ENCODE measurements around the gene MEI1. TPM values are rescaled to one million over a fixed set of nuclear protein-coding genes. Genes with fewer than 3 reads are reported as not detected.

The MEI1 gene
- total RNA-seq, 4 donors from 2014 or later: 0.16 to 13.6 (median 6.3) TPM

DNA sequence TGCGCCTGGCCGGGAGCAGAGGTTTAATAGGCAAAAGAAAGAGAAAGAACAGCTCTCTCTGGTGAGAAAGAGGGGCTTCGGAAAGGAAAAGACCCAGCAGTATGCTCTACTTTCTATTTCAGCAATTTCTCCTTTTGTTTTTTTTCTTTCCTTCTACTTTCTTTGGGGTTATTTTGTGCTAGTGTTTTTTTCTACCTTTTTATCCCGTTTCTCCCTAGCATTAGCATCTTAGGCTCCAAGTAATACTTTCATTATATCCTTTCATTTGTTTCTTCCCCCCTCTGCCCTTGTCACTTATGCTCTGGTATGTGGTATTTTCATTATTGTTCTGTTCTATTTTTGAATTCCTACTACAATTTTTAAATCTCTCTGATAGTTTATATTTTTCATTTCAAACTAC lies 15.1 kb upstream of the MEI1 start:
- TF ChIP-seq, protein P1, sequence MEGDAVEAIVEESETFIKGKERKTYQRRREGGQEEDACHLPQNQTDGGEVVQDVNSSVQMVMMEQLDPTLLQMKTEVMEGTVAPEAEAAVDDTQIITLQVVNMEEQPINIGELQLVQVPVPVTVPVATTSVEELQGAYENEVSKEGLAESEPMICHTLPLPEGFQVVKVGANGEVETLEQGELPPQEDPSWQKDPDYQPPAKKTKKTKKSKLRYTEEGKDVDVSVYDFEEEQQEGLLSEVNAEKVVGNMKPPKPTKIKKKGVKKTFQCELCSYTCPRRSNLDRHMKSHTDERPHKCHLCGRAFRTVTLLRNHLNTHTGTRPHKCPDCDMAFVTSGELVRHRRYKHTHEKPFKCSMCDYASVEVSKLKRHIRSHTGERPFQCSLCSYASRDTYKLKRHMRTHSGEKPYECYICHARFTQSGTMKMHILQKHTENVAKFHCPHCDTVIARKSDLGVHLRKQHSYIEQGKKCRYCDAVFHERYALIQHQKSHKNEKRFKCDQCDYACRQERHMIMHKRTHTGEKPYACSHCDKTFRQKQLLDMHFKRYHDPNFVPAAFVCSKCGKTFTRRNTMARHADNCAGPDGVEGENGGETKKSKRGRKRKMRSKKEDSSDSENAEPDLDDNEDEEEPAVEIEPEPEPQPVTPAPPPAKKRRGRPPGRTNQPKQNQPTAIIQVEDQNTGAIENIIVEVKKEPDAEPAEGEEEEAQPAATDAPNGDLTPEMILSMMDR (IDR thresholded peaks at IDR 0.05; ENCODE audit: low read depth): no peak

DNA sequence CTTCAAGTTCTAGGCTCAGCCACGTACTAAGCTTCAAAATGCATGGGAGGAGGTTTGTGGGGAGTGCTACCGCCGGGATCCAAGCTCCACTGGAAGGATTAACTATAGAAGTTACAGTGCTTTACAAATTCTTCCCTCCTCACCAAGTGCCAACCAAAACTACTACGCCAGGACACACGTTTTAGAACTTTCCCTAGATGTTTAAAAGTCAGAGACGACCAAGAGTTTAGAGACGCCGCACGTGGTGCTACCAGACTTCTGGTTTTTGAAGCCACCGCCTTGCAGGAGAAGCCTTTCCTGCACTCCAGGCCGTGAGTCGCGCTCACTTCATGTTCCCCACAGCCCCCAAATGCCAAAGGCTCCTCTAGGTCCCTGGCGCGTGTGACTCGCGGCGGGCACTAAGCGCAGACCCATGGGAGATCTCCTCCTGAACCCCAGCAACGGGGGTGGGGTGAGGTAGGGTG lies 11.4 kb upstream of the MEI1 start:
- TF ChIP-seq, protein P1 (IDR thresholded peaks at IDR 0.05; ENCODE audit: low read depth): no peak

DNA sequence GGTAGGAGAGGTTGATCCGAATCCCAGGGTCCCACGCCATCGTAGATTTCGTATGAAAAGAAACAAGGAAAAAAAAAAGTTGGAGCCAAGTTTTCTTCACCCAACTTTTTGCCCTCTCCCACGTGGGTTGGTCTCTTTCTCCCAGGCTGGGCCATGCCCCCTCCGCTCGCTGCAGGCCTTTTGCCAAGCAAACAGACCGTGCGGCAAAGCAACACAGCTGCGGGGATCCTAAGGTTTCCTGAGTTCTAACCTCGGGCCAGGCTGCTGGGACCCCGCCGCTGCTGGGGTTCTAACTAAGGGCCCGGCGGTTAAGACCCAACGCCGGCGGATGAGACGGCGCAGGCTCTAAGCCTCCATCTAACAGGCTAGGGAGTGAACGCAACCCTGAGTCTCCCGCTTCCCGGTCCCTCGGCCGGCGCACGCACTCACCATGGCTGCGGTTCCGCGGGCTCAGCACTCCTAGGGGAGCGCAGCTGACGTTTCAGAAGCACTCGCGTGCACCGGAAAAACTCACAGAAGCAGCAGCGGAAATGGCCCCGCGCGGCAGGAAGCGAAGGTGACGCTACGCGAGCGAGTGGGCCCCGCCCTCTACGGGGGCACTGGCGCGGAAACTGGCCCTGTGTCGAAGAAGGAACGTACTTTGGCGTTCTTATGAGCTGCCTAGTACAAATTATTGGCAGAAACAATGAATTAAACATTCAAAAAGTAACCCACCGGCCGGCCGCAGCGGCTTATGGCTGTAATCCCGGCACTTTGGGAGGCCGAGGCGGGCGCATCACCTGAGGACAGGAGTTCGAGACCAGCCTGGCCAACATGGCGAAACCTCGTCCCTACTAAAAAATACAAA lies 10.7 kb upstream of the MEI1 start, which contains the start of gene SNU13:
TSS of gene SNU13 (minus strand) at position 503 of the 847 bp plus-strand sequence. CDS start at position 432, 71 bp downstream.
- TF ChIP-seq, protein P1 (IDR thresholded peaks at IDR 0.05; ENCODE audit: low read depth): no peak

DNA sequence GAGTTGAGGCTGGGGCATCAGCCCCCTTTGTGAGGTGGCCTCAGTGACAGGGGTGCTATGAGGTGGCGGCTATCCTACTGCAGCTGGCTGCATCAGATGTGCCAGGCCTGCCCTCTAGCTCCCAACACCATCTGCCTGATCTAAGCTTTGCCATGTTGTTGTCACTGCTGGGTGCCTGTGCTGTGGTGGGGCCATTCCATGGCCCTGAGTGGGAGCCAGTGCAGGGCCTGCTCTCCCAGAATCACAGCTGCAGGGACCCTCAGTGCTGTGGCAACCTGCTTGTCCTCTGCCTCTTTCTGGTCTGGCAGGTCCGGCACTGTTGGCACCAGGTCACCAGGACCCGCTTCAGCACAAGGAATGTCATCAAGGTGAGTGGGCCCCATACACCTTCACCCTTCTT lies 8.8 kb upstream of the MEI1 start:
- TF ChIP-seq, protein P1 (IDR thresholded peaks at IDR 0.05; ENCODE audit: low read depth): no peak

DNA sequence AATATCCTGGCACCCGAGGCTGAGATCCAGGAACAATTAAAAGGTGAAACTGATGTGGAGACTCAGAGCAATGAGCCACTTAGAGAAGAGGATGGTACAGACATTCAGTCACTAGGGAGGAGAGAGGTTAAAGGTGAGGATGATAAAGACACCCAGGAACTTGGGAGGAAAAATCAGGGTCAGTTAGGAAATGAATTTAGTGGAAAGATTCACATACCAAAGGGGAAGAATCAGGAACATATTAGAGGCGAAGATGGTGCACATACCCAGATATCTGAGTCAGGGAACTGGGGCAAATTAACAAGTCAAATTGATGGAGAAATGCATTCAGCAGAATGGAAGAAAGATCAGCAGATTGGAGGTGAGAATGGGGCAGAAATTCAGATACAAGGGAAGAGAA lies 4.1 kb upstream of the MEI1 start:
- TF ChIP-seq, protein P1 (IDR thresholded peaks at IDR 0.05; ENCODE audit: low read depth): no peak

DNA sequence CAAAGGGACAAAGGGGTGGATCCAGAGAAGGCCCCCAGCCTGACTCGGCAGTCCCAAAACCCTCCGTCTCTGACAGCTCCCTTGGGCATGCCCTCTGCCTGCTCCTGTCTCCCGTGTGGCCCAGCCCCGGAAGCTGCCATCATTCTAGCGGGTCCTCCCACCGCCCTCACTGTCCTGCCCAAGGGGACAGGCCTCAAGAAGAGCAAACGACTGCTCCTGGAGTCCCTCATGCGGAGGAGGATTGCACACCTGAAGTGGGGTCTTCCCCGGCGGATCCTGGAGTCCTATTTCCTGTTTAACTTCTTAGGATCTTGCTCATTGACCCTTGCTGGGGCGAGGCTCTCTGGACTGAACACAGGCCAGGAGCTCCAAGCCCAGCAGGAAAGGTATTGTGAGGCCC lies 2.6 kb upstream of the MEI1 start:
- TF ChIP-seq, protein P1 (IDR thresholded peaks at IDR 0.05; ENCODE audit: low read depth): no peak

DNA sequence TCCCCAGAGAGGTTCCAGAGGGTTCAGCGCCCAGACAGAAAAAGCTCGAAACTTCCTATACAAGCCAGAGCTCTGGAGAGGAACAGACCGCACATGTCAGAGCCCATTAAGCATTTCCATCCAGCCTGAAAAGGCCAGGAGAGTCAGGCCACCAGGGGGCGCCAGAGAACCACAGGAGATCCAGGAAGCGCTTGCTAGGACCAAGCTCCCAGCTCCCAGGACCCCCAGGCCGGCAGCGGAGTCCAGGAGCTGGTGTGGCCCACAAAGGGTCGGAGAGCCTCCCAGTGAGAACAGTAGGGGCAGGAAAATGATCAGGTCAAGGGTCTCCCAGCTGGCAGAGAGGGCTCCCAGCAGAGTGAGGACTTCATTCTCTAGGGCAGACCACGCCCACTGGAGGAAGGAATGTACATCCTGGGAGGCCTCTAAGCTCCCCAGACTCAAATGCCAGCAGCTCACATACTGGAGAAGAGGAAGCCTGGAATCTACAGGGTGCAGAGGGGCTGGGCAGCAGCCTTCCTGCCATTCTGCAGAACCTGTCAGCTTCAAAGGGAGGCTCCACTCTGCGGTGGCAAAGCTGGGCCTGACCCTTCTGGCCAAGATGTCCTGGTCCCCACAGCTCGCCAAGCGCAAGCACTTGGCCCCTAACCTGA lies 2.1 kb upstream of the MEI1 start:
- TF ChIP-seq, protein P1 (IDR thresholded peaks at IDR 0.05; ENCODE audit: low read depth): no peak
